ENCODE results near the gene THOC1. TPM values are rescaled to one million over a fixed set of nuclear protein-coding genes. Genes with fewer than 3 reads are reported as not detected.

THOC1 gene
- total and polyA plus RNA-seq, 2 of the 4 experiments (the other 2 are of a cell fraction), result 13.3 to 15.8 TPM

DNA sequence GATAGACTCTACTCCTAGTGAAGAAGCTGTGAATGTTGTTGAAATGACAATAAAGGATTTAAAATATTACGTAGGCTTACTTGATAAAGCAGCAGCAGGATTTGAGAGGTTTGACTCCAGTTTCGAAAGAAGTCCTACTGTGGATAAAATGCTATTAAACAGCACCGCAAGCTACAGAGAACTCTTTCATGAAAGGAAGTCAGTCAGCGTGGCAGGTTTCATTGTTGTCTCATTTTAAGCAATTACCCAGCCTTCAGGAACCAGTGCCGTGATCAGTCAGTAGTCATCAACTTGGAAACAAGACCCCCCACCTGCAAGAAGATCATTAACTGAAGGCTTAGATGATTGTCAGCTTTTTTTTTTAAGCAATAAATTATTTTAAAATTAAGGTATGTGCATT is 95.5 kb downstream of the THOC1 start:
- TF ChIP-seq MAZ (IDR thresholded peaks at IDR 0.05; ENCODE audit: borderline replicate concordance, low read depth, low read length), result no peak
- TF ChIP-seq, protein P1, sequence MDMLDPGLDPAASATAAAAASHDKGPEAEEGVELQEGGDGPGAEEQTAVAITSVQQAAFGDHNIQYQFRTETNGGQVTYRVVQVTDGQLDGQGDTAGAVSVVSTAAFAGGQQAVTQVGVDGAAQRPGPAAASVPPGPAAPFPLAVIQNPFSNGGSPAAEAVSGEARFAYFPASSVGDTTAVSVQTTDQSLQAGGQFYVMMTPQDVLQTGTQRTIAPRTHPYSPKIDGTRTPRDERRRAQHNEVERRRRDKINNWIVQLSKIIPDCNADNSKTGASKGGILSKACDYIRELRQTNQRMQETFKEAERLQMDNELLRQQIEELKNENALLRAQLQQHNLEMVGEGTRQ (IDR thresholded peaks at IDR 0.05; ENCODE audit: low read depth, low read length), result no peak
- no peak overlapping the region for H3K27ac ChIP-seq (ENCODE audit: insufficient read depth, low read length)
- in situ Hi-C loops (cut with MboI; ENCODE audit: low sequenced_read_pairs), result no loop called here
- H4K8ac ChIP-seq (ENCODE audit: low read depth in 2 of 2, low read length in 2 of 2), result no peak overlapping the region
- no peak overlapping the region for H3K4ac ChIP-seq (ENCODE audit: low read depth, low read length)
- no peak overlapping the region for H3K18ac ChIP-seq (ENCODE audit: low read depth, low read length)
- H2AFZ ChIP-seq (replicated peaks; ENCODE audit: low read length, poor library complexity), result no peak overlapping the region
- H4K20me1 ChIP-seq (ENCODE audit: insufficient read depth, low read length), result no peaks in the 10 kb centered on the region; the same call in 1 of the 2 replicates
- no peaks in the 10 kb centered on the region for H3K4me1 ChIP-seq (ENCODE audit: control insufficient read depth, insufficient read depth, low read length)
- no peak overlapping the region for H2AK9ac ChIP-seq (replicated peaks; ENCODE audit: low read depth, low read length, poor library complexity)
- no peak overlapping the region for H2BK15ac ChIP-seq (ENCODE audit: low read depth, low read length)
- H3K4me2 ChIP-seq (ENCODE audit: low read depth, low read length), result no peak overlapping the region
- no peaks in the 10 kb centered on the region; the same call in 1 of the 2 replicates for H3K9me1 ChIP-seq (ENCODE audit: insufficient read depth, low read length)
- no peak overlapping the region for H3K4me3 ChIP-seq (ENCODE audit: insufficient read depth, low read depth, low read length)
- no peak overlapping the region for H3K56ac ChIP-seq (ENCODE audit: extremely low read depth, insufficient read depth, low read length)
- no peak overlapping the region for H2BK5ac ChIP-seq (ENCODE audit: low read depth, low read length, poor library complexity, severe bottlenecking)
- POLR2A ChIA-PET (ENCODE audit: unreplicated experiment), result no interaction called here
- dilution Hi-C loops (cut with HindIII; ENCODE audit: low sequenced_read_pairs, unreplicated experiment), result no loop called here
- H3K14ac ChIP-seq (replicated peaks; ENCODE audit: low read depth, low read length), result no peak overlapping the region
- ATAC-seq (ENCODE audit: low read depth), result no peak
- H4K91ac ChIP-seq (ENCODE audit: insufficient read depth, low read depth, low read length), result no peak overlapping the region
- WGBS, 2 experiments (ENCODE audit: extremely low coverage in 2 of 2, insufficient read length in 1 of 2), result 93% methylated on average over 2 of the region's 5 CpGs; no CpG with 5 or more reads in 1 of the 2 experiments
- no peak for DNase-seq
- peaks cover 15 to 32% of the 10 kb centered on the region in 2 experiments for H3K79me1 ChIP-seq (ENCODE audit: low read depth in 1 of 2, low read length in 2 of 2)
- no peaks in the 10 kb centered on the region for H3K27me3 ChIP-seq (ENCODE audit: control insufficient read depth, insufficient read depth, low read length)
- no peak overlapping the region for H2BK120ac ChIP-seq (ENCODE audit: low read depth, low read length)
- no peaks in the 10 kb centered on the region for H3K9me3 ChIP-seq (ENCODE audit: control insufficient read depth, insufficient read depth, low read length)
- H3K9ac ChIP-seq (ENCODE audit: low read depth, low read length), result no peak overlapping the region
- H4K5ac ChIP-seq (ENCODE audit: low read depth, low read length), result no peak overlapping the region
- CTCF ChIA-PET, result no interaction called here
- H3K23ac ChIP-seq (ENCODE audit: low read depth, low read length), result no peak overlapping the region
- H3K36me3 ChIP-seq (ENCODE audit: control insufficient read depth, insufficient read depth, low read length), result peaks cover 24% of the 10 kb centered on the region
- no TSS peak for BruUV-seq (replicated peaks)
- H2AK5ac ChIP-seq (ENCODE audit: low read depth, low read length), result no peak overlapping the region
- H2BK20ac ChIP-seq (ENCODE audit: low read depth, low read length), result no peak overlapping the region
- intact Hi-C loops (cut with micrococcal nuclease), result no loop called here

Other genes starting within 250 kb of the THOC1 start
- gene TUBB8B, start 218.4 kb downstream of the THOC1 start, total RNA-seq (2012; rRNA removed), result not detected in 2 replicates
- not detected in 2 replicates for gene TUBB8B, start 218.4 kb downstream of the THOC1 start, polyA plus RNA-seq (2012; rRNA removed)
- gene USP14, start 109.5 kb downstream of the THOC1 start, total RNA-seq (2012; rRNA removed), result 11.5 and 25.8 TPM in 2 replicates
- 26.7 and 32.4 TPM in 2 replicates for gene USP14, start 109.5 kb downstream of the THOC1 start, polyA plus RNA-seq (2012; rRNA removed)
- gene COLEC12, start 232.7 kb upstream of the THOC1 start, total RNA-seq (2012; rRNA removed), result 1.7 and 2.3 TPM in 2 replicates
- 0.83 and 1.0 TPM in 2 replicates for gene COLEC12, start 232.7 kb upstream of the THOC1 start, polyA plus RNA-seq (2012; rRNA removed)